HEK293 (cell line): ENCODE data around the gene MKKS.

Experiments used
- OVOL3 ChIP-seq: fragments of 450-650 bp; formaldehyde crosslinking; IDR thresholded peaks from 2 replicates; pipeline ENCODE4 v1.5.1; 2016; ENCODE audit warnings: missing biosample characterization, missing genetic modification characterization
- SETDB1 ChIP-seq: IDR thresholded peaks from one replicate; pipeline ENCODE4 v1.6.1; 2017; ENCODE audit warnings: mild to moderate bottlenecking, low read length, moderate library complexity, mixed read lengths; ENCODE audit not compliant: insufficient read length
- YY1 ChIP-seq: fragments of 450-650 bp; formaldehyde crosslinking; IDR thresholded peaks from 2 replicates; pipeline ENCODE4 v1.5.1; 2018; ENCODE audit warnings: missing biosample characterization, missing genetic modification characterization
- ZNF184 ChIP-seq: fragments of 450-650 bp; IDR thresholded peaks from 2 replicates; pipeline ENCODE4 v1.5.1; 2018; ENCODE audit warnings: missing biosample characterization, mild to moderate bottlenecking, missing genetic modification characterization
- ZNF26 ChIP-seq: fragments of 450-650 bp; formaldehyde crosslinking; IDR thresholded peaks from 2 replicates; pipeline ENCODE4 v1.5.1; 2016; ENCODE audit warnings: missing biosample characterization, missing genetic modification characterization
- ZNF530 ChIP-seq: fragments of 450-650 bp; formaldehyde crosslinking; IDR thresholded peaks from 2 replicates; pipeline ENCODE4 v1.5.1; 2016; ENCODE audit warnings: low read depth, missing biosample characterization, missing genetic modification characterization
- ZNF600 ChIP-seq: fragments of 450-650 bp; formaldehyde crosslinking; IDR thresholded peaks from 2 replicates; pipeline ENCODE4 v1.5.1; 2016; ENCODE audit warnings: missing biosample characterization, missing genetic modification characterization
- ZNF626 ChIP-seq: fragments of 450-650 bp; sonication (Bioruptor Pico); formaldehyde crosslinking; IDR thresholded peaks from 2 replicates; pipeline ENCODE4 v1.5.1; 2018; ENCODE audit warnings: missing biosample characterization, missing genetic modification characterization, inconsistent platforms
- ZNF639 ChIP-seq: fragments of 450-650 bp; formaldehyde crosslinking; IDR thresholded peaks from 2 replicates; pipeline ENCODE4 v1.5.1; 2016; ENCODE audit warnings: missing biosample characterization, missing genetic modification characterization
- ZNF658 ChIP-seq: fragments of 450-650 bp; formaldehyde crosslinking; IDR thresholded peaks from 2 replicates; pipeline ENCODE4; 2016; ENCODE audit warnings: missing biosample characterization, missing genetic modification characterization
- ZNF776 ChIP-seq: fragments of 450-650 bp; formaldehyde crosslinking; IDR thresholded peaks from 2 replicates; pipeline ENCODE4 v1.5.0; 2017; ENCODE audit warnings: missing biosample characterization, missing genetic modification characterization, borderline replicate concordance
- TF ChIP-seq, protein P1 (sequence below): fragments of 450-650 bp; formaldehyde crosslinking; IDR thresholded peaks from 2 replicates; pipeline ENCODE4 v1.5.1; 2016; ENCODE audit warnings: missing biosample characterization, missing genetic modification characterization
- TF ChIP-seq, protein P2 (sequence below): sonication (generic); formaldehyde crosslinking; IDR thresholded peaks from 2 replicates; pipeline ENCODE4 v1.8.1; 2022; ENCODE audit warnings: mild to moderate bottlenecking, moderate library complexity, missing genetic modification reagents

GRCh38 chr20:10462516-10462915, 28.5 kb upstream of the MKKS start:
- TF ChIP-seq ZNF530 (no peak), ZNF600 (tag by site-specific recombination) (no peak), SETDB1 (no peak), ZNF639 (tag by site-specific recombination) (no peak), ZNF626 (tag by site-specific recombination) (no peak), OVOL3 (tag by site-specific recombination) (no peak), ZNF26 (tag by site-specific recombination) (no peak), YY1 (tag by site-specific recombination) (no peak), ZNF658 (tag by site-specific recombination) (no peak), ZNF776 (tag by site-specific recombination) (no peak), ZNF184 (tag by site-specific recombination) (no peak)
- TF ChIP-seq, protein P1, sequence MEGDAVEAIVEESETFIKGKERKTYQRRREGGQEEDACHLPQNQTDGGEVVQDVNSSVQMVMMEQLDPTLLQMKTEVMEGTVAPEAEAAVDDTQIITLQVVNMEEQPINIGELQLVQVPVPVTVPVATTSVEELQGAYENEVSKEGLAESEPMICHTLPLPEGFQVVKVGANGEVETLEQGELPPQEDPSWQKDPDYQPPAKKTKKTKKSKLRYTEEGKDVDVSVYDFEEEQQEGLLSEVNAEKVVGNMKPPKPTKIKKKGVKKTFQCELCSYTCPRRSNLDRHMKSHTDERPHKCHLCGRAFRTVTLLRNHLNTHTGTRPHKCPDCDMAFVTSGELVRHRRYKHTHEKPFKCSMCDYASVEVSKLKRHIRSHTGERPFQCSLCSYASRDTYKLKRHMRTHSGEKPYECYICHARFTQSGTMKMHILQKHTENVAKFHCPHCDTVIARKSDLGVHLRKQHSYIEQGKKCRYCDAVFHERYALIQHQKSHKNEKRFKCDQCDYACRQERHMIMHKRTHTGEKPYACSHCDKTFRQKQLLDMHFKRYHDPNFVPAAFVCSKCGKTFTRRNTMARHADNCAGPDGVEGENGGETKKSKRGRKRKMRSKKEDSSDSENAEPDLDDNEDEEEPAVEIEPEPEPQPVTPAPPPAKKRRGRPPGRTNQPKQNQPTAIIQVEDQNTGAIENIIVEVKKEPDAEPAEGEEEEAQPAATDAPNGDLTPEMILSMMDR, result no peak
- TF ChIP-seq, protein P2, sequence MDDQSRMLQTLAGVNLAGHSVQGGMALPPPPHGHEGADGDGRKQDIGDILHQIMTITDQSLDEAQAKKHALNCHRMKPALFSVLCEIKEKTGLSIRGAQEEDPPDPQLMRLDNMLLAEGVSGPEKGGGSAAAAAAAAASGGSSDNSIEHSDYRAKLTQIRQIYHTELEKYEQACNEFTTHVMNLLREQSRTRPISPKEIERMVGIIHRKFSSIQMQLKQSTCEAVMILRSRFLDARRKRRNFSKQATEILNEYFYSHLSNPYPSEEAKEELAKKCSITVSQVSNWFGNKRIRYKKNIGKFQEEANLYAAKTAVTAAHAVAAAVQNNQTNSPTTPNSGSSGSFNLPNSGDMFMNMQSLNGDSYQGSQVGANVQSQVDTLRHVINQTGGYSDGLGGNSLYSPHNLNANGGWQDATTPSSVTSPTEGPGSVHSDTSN (CRISPR knock-in tag), result no peak
